GM19193 (cell line): ENCODE measurements around the gene CDH23.

Experiments used
- POLR2A ChIP-seq: IDR thresholded peaks from 4 replicates; pipeline ENCODE4 v1.6.1; 2011; ENCODE audit not compliant: insufficient read depth, insufficient read length; ENCODE audit errors: extremely low read depth

Gene CDH23

GRCh38 chr10:71743866-71744265 is 347.1 kb downstream of the CDH23 start:
- TF ChIP-seq POLR2A = no peak

- no peak for TF ChIP-seq POLR2A
These were observed 348.4 kb downstream of the CDH23 start for GRCh38 chr10:71744897-71745663.

GRCh38 chr10:71745664-71746250 is 349.0 kb downstream of the CDH23 start:
- TF ChIP-seq POLR2A = no peak

GRCh38 chr10:71746344-71747037 is 349.8 kb downstream of the CDH23 start:
- TF ChIP-seq POLR2A = no peak

- TF ChIP-seq POLR2A = no peak
These were observed 350.4 kb downstream of the CDH23 start for GRCh38 chr10:71747039-71747531.

- peak; percentile 29 for TF ChIP-seq POLR2A
These were observed 351.1 kb downstream of the CDH23 start for GRCh38 chr10:71747551-71748523.

GRCh38 chr10:71748671-71749191 is 352.0 kb downstream of the CDH23 start:
- peak; percentile 49 for TF ChIP-seq POLR2A

GRCh38 chr10:71749396-71749795 is 352.7 kb downstream of the CDH23 start:
- no peak for TF ChIP-seq POLR2A

- no peak for TF ChIP-seq POLR2A
These were observed 353.6 kb downstream of the CDH23 start for GRCh38 chr10:71750124-71750841.

GRCh38 chr10:71750986-71751385 is 354.3 kb downstream of the CDH23 start:
- no peak for TF ChIP-seq POLR2A

- no peak for TF ChIP-seq POLR2A
These were observed 354.9 kb downstream of the CDH23 start for GRCh38 chr10:71751515-71752224.

GRCh38 chr10:71752391-71753090 is 355.8 kb downstream of the CDH23 start:
- no peak for TF ChIP-seq POLR2A
